GM12878 (cell line): ENCODE results near the gene NKAIN2. TPM values are rescaled to one million over a fixed set of nuclear protein-coding genes. Genes with fewer than 3 reads are reported as not detected.

ENCODE experiments used
- ATAC-seq: fragments of 200-7000 bp; cut with Tn5 transposase; 3 replicates; pipeline ENCODE4 v1.9.1; 2020; ENCODE audit warnings: mild to moderate bottlenecking, moderate library complexity
- BruUV-seq: library from RNA; stranded (reverse); fragments of 400-500 nt; replicated peaks from 2 replicates; lab custom pipeline; 2021; lab: Mats Ljungman, UMichigan
- CTCF ChIA-PET: fragments of 300-600 bp; sonication (Branson Sonifier 250); formaldehyde crosslinking; extraction: SDS; loops from one replicate; lab custom pipeline; 2021; ENCODE audit warnings: inconsistent platforms; lab: Yijun Ruan, JAX
- POLR2A ChIA-PET: fragments of 350-600 bp; formaldehyde crosslinking; extraction: SDS; loops from one replicate; lab custom pipeline; 2021; ENCODE audit warnings: inconsistent platforms; lab: Charles Lee
- RAD21 ChIA-PET: fragments of 300-600 bp; sonication (Branson Sonifier 250); formaldehyde crosslinking; loops from one replicate; lab custom pipeline; 2023; ENCODE audit warnings: antibody characterized with exemption; ENCODE audit not compliant: unreplicated experiment; lab: Charles Lee
- SMC1A ChIA-PET: fragments of 300-600 bp; sonication (Branson Sonifier 250); formaldehyde crosslinking; loops from one replicate; lab custom pipeline; 2023; ENCODE audit not compliant: unreplicated experiment, uncharacterized antibody; lab: Charles Lee
- DNase-seq: peaks from one replicate; pipeline ENCODE4 v3.0.0-alpha.2; 2011; ENCODE audit warnings: low read depth, low spot score
- FAIRE-seq: peaks from 3 replicates; lab custom pipeline; 2011; peaks lifted over from hg19 to GRCh38; lab: Jason Lieb, UNC
- H2AFZ ChIP-seq: 2 replicates; pipeline ENCODE4 v1.6.0; 2011; ENCODE audit warnings: low read depth, low read length, control low read depth; ENCODE audit not compliant: control insufficient read depth
- H3K27ac ChIP-seq: 2 replicates; pipeline ENCODE4 v1.5.1; 2011; ENCODE audit warnings: control low read depth; ENCODE audit not compliant: control insufficient read depth, insufficient read depth
- H3K27me3 ChIP-seq, 2 experiments: replicated peaks in 1 of 2; 2 replicates each; pipeline versions ENCODE4 v1.6.0 to v1.6.1; 2011; ENCODE audit warnings: low read length in 1 of 2; ENCODE audit not compliant: control insufficient read depth in 2 of 2, insufficient read depth in 2 of 2
- H3K36me3 ChIP-seq, 2 experiments: 2 replicates each; pipeline ENCODE4 v1.5.1; 2011; ENCODE audit warnings: low read length in 1 of 2; ENCODE audit not compliant: control insufficient read depth in 2 of 2, insufficient read depth in 2 of 2
- H3K4me1 ChIP-seq: 2 replicates; pipeline ENCODE4 v1.6.1; 2011; ENCODE audit warnings: mild to moderate bottlenecking, low read length, moderate library complexity, mixed read lengths; ENCODE audit not compliant: control insufficient read depth, insufficient read depth
- H3K4me2 ChIP-seq: 2 replicates; pipeline ENCODE4 v1.6.0; 2011; ENCODE audit warnings: control low read depth; ENCODE audit not compliant: control insufficient read depth, insufficient read depth
- H3K4me3 ChIP-seq: fragments of 200-600 bp; sonication (generic); 2 replicates; pipeline ENCODE4 v1.5.1; 2016
- H3K79me2 ChIP-seq: 2 replicates; pipeline ENCODE4 v1.6.0; 2011; ENCODE audit warnings: low read length; ENCODE audit not compliant: control insufficient read depth, insufficient read depth
- H3K9ac ChIP-seq: 2 replicates; pipeline ENCODE4 v1.8.0; 2011; ENCODE audit warnings: low read length, control low read depth, mixed read lengths; ENCODE audit not compliant: control insufficient read depth, insufficient read depth
- H3K9me3 ChIP-seq: replicated peaks from 3 replicates; pipeline ENCODE4 v1.5.1; 2011; ENCODE audit warnings: mild to moderate bottlenecking, low read length; ENCODE audit not compliant: control insufficient read depth, insufficient read depth
- H4K20me1 ChIP-seq: 2 replicates; pipeline ENCODE4 v1.6.0; 2011; ENCODE audit not compliant: control insufficient read depth, insufficient read depth
- BCL11A ChIP-seq: IDR thresholded peaks from 2 replicates; pipeline ENCODE4 v1.6.1; 2011; ENCODE audit warnings: low read depth, low read length
- CEBPB ChIP-seq, 2 experiments: fragments of 150-350 bp in 1 of 2; IDR thresholded peaks; 2 replicates each; pipeline ENCODE4 v1.6.1; 2012 to 2014; ENCODE audit warnings: low read depth in 2 of 2, low read length in 2 of 2, borderline replicate concordance in 1 of 2, inconsistent platforms in 1 of 2
- ELK1 ChIP-seq: IDR thresholded peaks from 2 replicates; pipeline ENCODE4 v1.6.1; 2012; ENCODE audit warnings: low read depth, low read length, improper control_type of control experiment
- RAD51 ChIP-seq: fragments of 450-650 bp; IDR thresholded peaks from 2 replicates; pipeline ENCODE4 v1.6.1; 2016; ENCODE audit warnings: moderate library complexity, mild to moderate bottlenecking, inconsistent platforms
- SKIL ChIP-seq: fragments of 450-650 bp; IDR thresholded peaks from 2 replicates; pipeline ENCODE4 v1.6.1; 2017; ENCODE audit warnings: mild to moderate bottlenecking, low read depth, inconsistent platforms; ENCODE audit not compliant: poor library complexity, severe bottlenecking
- TARDBP ChIP-seq: IDR thresholded peaks from 2 replicates; pipeline ENCODE4 v1.6.1; 2016; ENCODE audit warnings: borderline replicate concordance
- ZBTB4 ChIP-seq: fragments of 450-650 bp; formaldehyde crosslinking; IDR thresholded peaks from 2 replicates; pipeline ENCODE4 v1.4.0; 2022; ENCODE audit warnings: mild to moderate bottlenecking, moderate library complexity
- WGBS: methylation state at CpG from one replicate; pipeline ENCODE4 v1.1.6; 2016; ENCODE audit warnings: low lambda C conversion rate; ENCODE audit not compliant: insufficient replicate concordance, insufficient coverage; ENCODE audit errors: missing lambda C conversion rate; 5-methylcytosine and 5-hydroxymethylcytosine counted together
- in situ Hi-C: fragments of 300-500 bp; cut with MboI; formaldehyde crosslinking; loops from 9 replicates; pipeline ENCODE4 v1.14.3; 2018; ENCODE audit warnings: mixed read lengths
- intact Hi-C: fragments of 100-400 bp; cut with micrococcal nuclease; formaldehyde crosslinking; loops from one replicate; pipeline ENCODE4 v1.14.2; 2022; ENCODE audit not compliant: unreplicated experiment
- polyA plus RNA-seq, 11 experiments: library from polyadenylated mRNA; depleted of rRNA in 4 of 11; unstranded in 6 of 11; stranded (reverse) in 5 of 11; fragments of >200 nt; fragmentation: Nextera tagmentation in 4 of 11; fragmentation: Illumina TruSeq in 1 of 11; extraction: Ambion mirVana in 4 of 11; extraction: Trizol in 1 of 11; gene quantifications; 1 replicate in 1 of 11; 2 replicates in 10 of 11; pipeline versions ENCODE4 v1.2.1 to v1.2.3, GENCODE V29; 2011 to 2016; ENCODE audit warnings: inconsistent platforms in 2 of 11, missing spikeins in 2 of 11, low read depth in 1 of 11
- total RNA-seq, 4 experiments: library from RNA; depleted of rRNA in 3 of 4; stranded (reverse); fragments of >200 nt in 3 of 4; fragmentation: Illumina TruSeq in 1 of 4; extraction: Trizol in 1 of 4; gene quantifications; 2 replicates each; pipeline versions ENCODE4 v1.2.1 to v1.2.3, GENCODE V29; 2013 to 2021

Gene NKAIN2
- total and polyA plus RNA-seq, 10 of the 15 experiments (the other 5 are each of a cell fraction or from before 2014, with no cell fraction given), result not detected

- no peaks in the 10 kb centered on the region for H3K27me3 ChIP-seq
- H3K9ac ChIP-seq, result no peak overlapping the region
- no peaks in the 10 kb centered on the region for H3K79me2 ChIP-seq
- in situ Hi-C loops (no loop called here), intact Hi-C loops (no loop called here)
- DNase-seq (no peak), ATAC-seq (no peak), FAIRE-seq (no peak)
- POLR2A ChIA-PET, result no interaction called here
- H3K9me3 ChIP-seq, result no peaks in the 10 kb centered on the region
- H3K4me1 ChIP-seq, result no peaks in the 10 kb centered on the region
- SMC1A ChIA-PET, result no interaction called here
- no TSS peak for BruUV-seq
- TF ChIP-seq BCL11A (no peak), RAD51 (no peak), SKIL (no peak), CEBPB (IDR thresholded peaks at IDR 0.05; ENCODE audit: borderline replicate concordance in 1 of 2, low read depth in 2 of 2, low read length in 2 of 2) (no peak), TARDBP (no peak), ZBTB4 (CRISPR knock-in tag) (no peak), ELK1 (no peak)
- WGBS, result 3% methylated on average over 4 of the region's 4 CpGs
- H3K36me3 ChIP-seq, result no peaks in the 10 kb centered on the region
- CTCF ChIA-PET, result no interaction called here
- H3K4me3 ChIP-seq, result no peak overlapping the region
- RAD21 ChIA-PET, result no interaction called here
- no peak overlapping the region for H3K27ac ChIP-seq
- no peaks in the 10 kb centered on the region for H4K20me1 ChIP-seq
- no peak overlapping the region for H3K4me2 ChIP-seq
- H2AFZ ChIP-seq, result no peak overlapping the region
Measured at GRCh38 chr6:124669713-124670480, 866.2 kb downstream of the NKAIN2 start.
